ENCODE results near the gene CDC42BPB. TPM values are rescaled to one million over a fixed set of nuclear protein-coding genes. Genes with fewer than 3 reads are reported as not detected.
A peak's percentile ranks its signal among the peaks of the same experiment; 100 is the strongest.

The CDC42BPB gene
- total and polyA plus RNA-seq, 2 donors from 2014 or later, result 22.5 to 127 TPM

DNA sequence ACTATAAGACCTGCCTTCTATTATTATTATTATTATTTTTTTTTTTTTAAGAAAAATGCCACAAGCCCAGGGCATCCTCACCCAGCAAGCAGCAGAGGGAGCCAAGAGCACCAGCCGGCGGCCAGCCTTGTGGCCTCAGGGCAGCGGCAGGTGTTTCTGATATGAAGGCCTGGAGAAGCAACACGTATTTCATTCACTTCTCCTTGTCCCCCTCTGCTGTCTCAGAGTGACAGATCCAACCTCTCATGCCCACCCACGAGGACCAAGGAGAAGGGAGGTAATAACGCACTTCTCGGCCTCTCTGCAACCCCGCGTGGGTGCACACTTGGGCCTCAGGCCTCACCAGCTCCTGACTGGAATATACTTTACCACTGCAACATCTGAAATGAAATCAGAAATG, 25.4 kb downstream of the CDC42BPB start:
- FAIRE-seq (no peak), DNase-seq (peak in 2 of 5 donors; percentile 22)
- Histone ChIP-seq H3K9me3 (ENCODE audit: control insufficient read depth in 2 of 3, insufficient read depth in 1 of 3, low read length in 3 of 3) (no peaks in the 10 kb centered on the region), H3K9ac (ENCODE audit: low read length in 3 of 3) (no peak overlapping the region), H3K27me3 (ENCODE audit: control insufficient read depth, insufficient read depth, low read length) (no peaks in the 10 kb centered on the region), H3K36me3 (ENCODE audit: control insufficient read depth in 2 of 3, insufficient read depth in 3 of 3, low read length in 3 of 3) (no peaks in the 10 kb centered on the region), H3K4me1 (ENCODE audit: control insufficient read depth in 2 of 3, insufficient read depth in 2 of 3, low read depth in 1 of 3, low read length in 3 of 3) (peaks cover 0 to 7% (median 4%) of the 10 kb centered on the region in 3 donors), H3K4me3 (ENCODE audit: low read length in 3 of 3) (no peak overlapping the region), H3K27ac (ENCODE audit: low read depth in 2 of 2, low read length in 2 of 2) (no peak overlapping the region)
- TF ChIP-seq CTCF (IDR thresholded peaks at IDR 0.05; ENCODE audit: borderline replicate concordance, extremely low read depth, insufficient read depth), result peak; percentile 2
- intact Hi-C loops (cut with DNase I), result no loop called here

DNA sequence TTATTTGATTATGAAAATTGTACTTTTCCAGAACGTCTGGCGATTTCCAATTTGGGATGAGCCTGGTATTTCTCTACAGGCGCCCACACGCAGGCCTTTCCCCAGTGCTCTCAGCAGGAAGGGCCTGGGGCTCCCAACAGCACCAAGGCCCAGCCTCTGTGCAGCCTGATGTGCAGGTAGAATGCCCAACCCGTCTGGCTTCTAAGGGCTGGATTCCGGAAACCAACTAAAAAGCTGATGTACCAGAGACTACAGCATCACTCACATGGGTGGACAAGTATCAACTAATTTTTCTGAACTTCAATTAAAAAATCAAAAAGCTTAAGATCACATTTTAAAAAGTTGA, 25.8 kb downstream of the CDC42BPB start:
- no peak overlapping the region for H3K9ac ChIP-seq (ENCODE audit: low read length in 3 of 3)
- DNase-seq (no peak), FAIRE-seq (no peak)
- H3K9me3 ChIP-seq (ENCODE audit: control insufficient read depth in 2 of 3, insufficient read depth in 1 of 3, low read length in 3 of 3), result no peaks in the 10 kb centered on the region
- no peak overlapping the region for H3K4me3 ChIP-seq (ENCODE audit: low read length in 3 of 3)
- TF ChIP-seq CTCF (IDR thresholded peaks at IDR 0.05; ENCODE audit: borderline replicate concordance, extremely low read depth, insufficient read depth), result no peak
- H3K36me3 ChIP-seq (ENCODE audit: control insufficient read depth in 2 of 3, insufficient read depth in 3 of 3, low read length in 3 of 3), result no peaks in the 10 kb centered on the region
- no peaks in the 10 kb centered on the region for H3K27me3 ChIP-seq (ENCODE audit: control insufficient read depth, insufficient read depth, low read length)
- no peak overlapping the region for H3K27ac ChIP-seq (ENCODE audit: low read depth in 2 of 2, low read length in 2 of 2)
- peaks cover 0 to 7% (median 4%) of the 10 kb centered on the region in 3 donors for H3K4me1 ChIP-seq (ENCODE audit: control insufficient read depth in 2 of 3, insufficient read depth in 2 of 3, low read depth in 1 of 3, low read length in 3 of 3)
- intact Hi-C loops (cut with DNase I), result no loop called here

DNA sequence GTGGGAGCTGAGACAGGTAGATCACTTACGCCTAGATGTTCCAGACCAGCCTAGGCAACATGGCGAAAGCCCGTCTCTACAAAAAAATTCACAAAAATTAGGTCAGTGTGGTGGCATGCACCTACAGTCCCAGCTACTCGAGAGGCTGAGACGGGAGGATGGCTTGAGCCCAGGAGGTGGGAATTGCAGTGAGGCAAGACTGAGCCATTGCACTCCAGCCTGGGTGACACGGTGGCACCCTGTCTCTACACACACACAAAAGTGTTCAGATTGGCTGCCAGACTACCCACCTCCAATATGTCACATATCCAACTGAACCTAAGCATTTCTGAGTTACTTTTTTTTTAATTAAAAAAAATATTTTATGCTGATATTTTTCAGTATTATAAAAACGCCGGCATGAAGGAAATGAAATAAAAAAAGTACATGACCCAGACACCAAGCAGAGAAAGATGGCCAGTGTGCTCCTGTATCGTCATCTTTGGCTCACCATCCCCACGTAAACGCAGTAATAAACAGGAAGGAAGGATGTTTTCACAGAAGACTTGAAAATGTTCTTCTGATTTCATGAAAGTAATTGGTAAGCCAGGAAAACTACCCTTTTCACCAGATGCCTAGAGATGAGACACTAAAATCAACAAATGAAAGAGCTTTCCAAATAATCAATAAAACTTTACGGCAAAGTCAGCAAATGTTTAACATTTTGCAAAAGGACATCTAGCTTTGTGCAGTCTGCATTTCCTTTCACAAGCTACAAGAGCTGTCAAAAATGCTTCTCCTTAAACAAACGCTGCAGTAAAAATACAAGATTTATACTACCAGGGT, 26.4 kb downstream of the CDC42BPB start:
- no peaks in the 10 kb centered on the region for H3K27me3 ChIP-seq (ENCODE audit: control insufficient read depth, insufficient read depth, low read length)
- DNase-seq (peak in 1 of 5 donors; percentile 13), FAIRE-seq (no peak)
- H3K4me1 ChIP-seq (ENCODE audit: control insufficient read depth in 2 of 3, insufficient read depth in 2 of 3, low read depth in 1 of 3, low read length in 3 of 3), result peaks cover 0 to 7% (median 4%) of the 10 kb centered on the region in 3 donors
- no peaks in the 10 kb centered on the region for H3K9me3 ChIP-seq (ENCODE audit: control insufficient read depth in 2 of 3, insufficient read depth in 1 of 3, low read length in 3 of 3)
- H3K27ac ChIP-seq (ENCODE audit: low read depth in 2 of 2, low read length in 2 of 2), result no peak overlapping the region
- intact Hi-C loops (cut with DNase I), result no loop called here
- no peaks in the 10 kb centered on the region for H3K36me3 ChIP-seq (ENCODE audit: control insufficient read depth in 2 of 3, insufficient read depth in 3 of 3, low read length in 3 of 3)
- no peak overlapping the region for H3K9ac ChIP-seq (ENCODE audit: low read length in 3 of 3)
- no peak overlapping the region for H3K4me3 ChIP-seq (ENCODE audit: low read length in 3 of 3)
- TF ChIP-seq CTCF (IDR thresholded peaks at IDR 0.05; ENCODE audit: borderline replicate concordance, extremely low read depth, insufficient read depth), result no peak
